ENCODE data around the gene HIVEP2.
"Not testable (repeated sequence)": the region's sequence is repeated elsewhere in the genome, so short reads cannot be mapped to it uniquely, and the experiment has no call there.

Gene HIVEP2

GRCh38 chr6:142945049-142945445 lies at the start of gene HIVEP2:
TSS of gene HIVEP2 (minus strand) at chr6:142945176. CDS start at chr6:142774738, 170,438 bp downstream.
- in situ Hi-C loops (cut with MboI; ENCODE audit: low sequenced_read_pairs), result no loop called here

- in situ Hi-C loops (cut with MboI; ENCODE audit: low sequenced_read_pairs), result no loop called here
Measured at GRCh38 chr6:142993977-142994376, 49.0 kb upstream of the HIVEP2 start.

GRCh38 chr6:142987490-142987889 lies 42.5 kb upstream of the HIVEP2 start:
- in situ Hi-C loops (cut with MboI; ENCODE audit: low sequenced_read_pairs), result no loop called here

GRCh38 chr6:142985281-142985680 lies 40.3 kb upstream of the HIVEP2 start:
- in situ Hi-C loops (cut with MboI; ENCODE audit: low sequenced_read_pairs), result no loop called here

- in situ Hi-C loops (cut with MboI; ENCODE audit: low sequenced_read_pairs), result no loop called here
Measured at GRCh38 chr6:142984386-142984785, 39.4 kb upstream of the HIVEP2 start.

GRCh38 chr6:142975365-142975764 lies 30.4 kb upstream of the HIVEP2 start:
- in situ Hi-C loops (cut with MboI; ENCODE audit: low sequenced_read_pairs), result no loop called here

- in situ Hi-C loops (cut with MboI; ENCODE audit: low sequenced_read_pairs), result not testable (repeated sequence)
Measured at GRCh38 chr6:142970941-142971340, 26.0 kb upstream of the HIVEP2 start.

- in situ Hi-C loops (cut with MboI; ENCODE audit: low sequenced_read_pairs), result no loop called here
Measured at GRCh38 chr6:142968601-142969000, 23.6 kb upstream of the HIVEP2 start.

GRCh38 chr6:142966294-142966693 lies 21.3 kb upstream of the HIVEP2 start:
- in situ Hi-C loops (cut with MboI; ENCODE audit: low sequenced_read_pairs), result no loop called here

- in situ Hi-C loops (cut with MboI; ENCODE audit: low sequenced_read_pairs), result no loop called here
Measured at GRCh38 chr6:142965164-142965563, 20.2 kb upstream of the HIVEP2 start.

- in situ Hi-C loops (cut with MboI; ENCODE audit: low sequenced_read_pairs), result no loop called here
Measured at GRCh38 chr6:142960098-142960497, 15.1 kb upstream of the HIVEP2 start.

- in situ Hi-C loops (cut with MboI; ENCODE audit: low sequenced_read_pairs), result no loop called here
Measured at GRCh38 chr6:142958343-142958742, 13.4 kb upstream of the HIVEP2 start.

- in situ Hi-C loops (cut with MboI; ENCODE audit: low sequenced_read_pairs), result no loop called here
Measured at GRCh38 chr6:142956726-142957125, 11.8 kb upstream of the HIVEP2 start.

- in situ Hi-C loops (cut with MboI; ENCODE audit: low sequenced_read_pairs), result no loop called here
Measured at GRCh38 chr6:142954844-142955243, 9.9 kb upstream of the HIVEP2 start.

GRCh38 chr6:142953373-142954273 lies 8.6 kb upstream of the HIVEP2 start:
- in situ Hi-C loops (cut with MboI; ENCODE audit: low sequenced_read_pairs), result no loop called here

GRCh38 chr6:142952614-142953013 lies 7.6 kb upstream of the HIVEP2 start:
- in situ Hi-C loops (cut with MboI; ENCODE audit: low sequenced_read_pairs), result no loop called here

- in situ Hi-C loops (cut with MboI; ENCODE audit: low sequenced_read_pairs), result no loop called here
Measured at GRCh38 chr6:142950291-142950690, 5.3 kb upstream of the HIVEP2 start.

GRCh38 chr6:142947714-142948480 lies 2.9 kb upstream of the HIVEP2 start:
- in situ Hi-C loops (cut with MboI; ENCODE audit: low sequenced_read_pairs), result no loop called here

GRCh38 chr6:142946924-142947713 lies 2.1 kb upstream of the HIVEP2 start:
- in situ Hi-C loops (cut with MboI; ENCODE audit: low sequenced_read_pairs), result no loop called here

- in situ Hi-C loops (cut with MboI; ENCODE audit: low sequenced_read_pairs), result no loop called here
Measured at GRCh38 chr6:142946181-142946923, 1.4 kb upstream of the HIVEP2 start.

Measured in HL-60/S4 treated with phorbol 12-myristate 13-acetate at 8.2 ng/mL for 4 days and 3 days (cell line).